NB4 (cell line): Measurements from ENCODE around the gene ADAM12.

ENCODE experiments used
- CTCF ChIP-seq: IDR thresholded peaks from one replicate; pipeline ENCODE4 v1.5.1; 2012; ENCODE audit warnings: low read depth, low read length
- MAX ChIP-seq: IDR thresholded peaks from 2 replicates; pipeline ENCODE4 v1.6.1; 2011; ENCODE audit warnings: low read depth, low read length
- MYC ChIP-seq: IDR thresholded peaks from 2 replicates; pipeline ENCODE4 v1.6.1; 2011; ENCODE audit warnings: low read depth, low read length
- POLR2A ChIP-seq: IDR thresholded peaks from 2 replicates; pipeline ENCODE4 v1.6.1; 2011; ENCODE audit warnings: mild to moderate bottlenecking; ENCODE audit not compliant: insufficient read length; ENCODE audit errors: extremely low read depth

DNA sequence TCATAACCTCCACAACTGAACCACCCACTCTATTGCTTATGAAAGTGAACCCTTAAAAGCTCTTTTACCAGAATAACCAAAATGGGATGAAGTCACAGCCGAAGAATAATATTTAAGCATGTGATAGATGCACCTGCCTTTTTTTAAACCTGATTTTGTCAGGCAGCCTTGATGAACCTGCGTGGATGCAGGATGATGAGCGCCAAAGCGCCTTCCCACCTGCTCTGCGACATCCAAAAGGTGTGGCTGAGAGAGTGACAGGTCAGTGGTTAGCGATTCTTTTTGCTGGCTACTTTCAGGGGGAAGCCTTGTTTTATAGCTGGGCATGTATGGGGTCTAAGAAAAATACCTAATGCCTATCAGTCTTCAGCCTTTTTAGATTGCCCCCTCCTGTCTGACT is 334.1 kb downstream of the ADAM12 start:
- TF ChIP-seq MYC, result no peak
- no peak for TF ChIP-seq CTCF
- no peak for TF ChIP-seq POLR2A
- TF ChIP-seq MAX, result no peak
